Measurements from ENCODE around the gene MAD1L1.

DNA sequence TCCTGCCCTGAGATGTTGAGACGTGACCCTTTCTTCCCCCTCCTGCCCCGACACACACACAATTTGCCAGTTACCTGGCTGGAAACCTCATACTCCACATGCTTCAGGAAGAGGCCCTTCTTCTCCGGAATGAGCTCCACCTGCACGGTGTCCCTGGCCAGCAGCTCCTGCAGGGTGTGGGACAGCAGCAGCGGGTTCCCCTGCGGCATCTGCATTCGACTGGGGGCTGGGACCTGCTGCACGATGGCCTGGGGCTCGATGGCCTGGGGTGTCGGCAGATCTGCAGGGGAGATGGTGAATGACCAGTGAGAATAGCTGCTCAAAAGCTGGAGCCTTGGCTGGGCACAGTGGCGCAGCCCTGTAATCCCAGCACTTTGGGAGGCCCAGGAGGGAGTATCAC, 45.3 kb upstream of the MAD1L1 start:
- TF ChIP-seq RARB (CRISPR knock-in tag; IDR thresholded peaks at IDR 0.05) = no peak
- TF ChIP-seq, protein P1, sequence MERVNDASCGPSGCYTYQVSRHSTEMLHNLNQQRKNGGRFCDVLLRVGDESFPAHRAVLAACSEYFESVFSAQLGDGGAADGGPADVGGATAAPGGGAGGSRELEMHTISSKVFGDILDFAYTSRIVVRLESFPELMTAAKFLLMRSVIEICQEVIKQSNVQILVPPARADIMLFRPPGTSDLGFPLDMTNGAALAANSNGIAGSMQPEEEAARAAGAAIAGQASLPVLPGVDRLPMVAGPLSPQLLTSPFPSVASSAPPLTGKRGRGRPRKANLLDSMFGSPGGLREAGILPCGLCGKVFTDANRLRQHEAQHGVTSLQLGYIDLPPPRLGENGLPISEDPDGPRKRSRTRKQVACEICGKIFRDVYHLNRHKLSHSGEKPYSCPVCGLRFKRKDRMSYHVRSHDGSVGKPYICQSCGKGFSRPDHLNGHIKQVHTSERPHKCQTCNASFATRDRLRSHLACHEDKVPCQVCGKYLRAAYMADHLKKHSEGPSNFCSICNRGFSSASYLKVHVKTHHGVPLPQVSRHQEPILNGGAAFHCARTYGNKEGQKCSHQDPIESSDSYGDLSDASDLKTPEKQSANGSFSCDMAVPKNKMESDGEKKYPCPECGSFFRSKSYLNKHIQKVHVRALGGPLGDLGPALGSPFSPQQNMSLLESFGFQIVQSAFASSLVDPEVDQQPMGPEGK (CRISPR knock-in tag; IDR thresholded peaks at IDR 0.05; ENCODE audit: borderline replicate concordance) = no peak
- no peak for TF ChIP-seq TOX (CRISPR knock-in tag; IDR thresholded peaks at IDR 0.05; ENCODE audit: borderline replicate concordance)
- TF ChIP-seq SNAI2 (CRISPR knock-in tag; IDR thresholded peaks at IDR 0.05) = no peak
- TF ChIP-seq ZFP3 (CRISPR knock-in tag; IDR thresholded peaks at IDR 0.05) = no peak
- TF ChIP-seq, protein P2, sequence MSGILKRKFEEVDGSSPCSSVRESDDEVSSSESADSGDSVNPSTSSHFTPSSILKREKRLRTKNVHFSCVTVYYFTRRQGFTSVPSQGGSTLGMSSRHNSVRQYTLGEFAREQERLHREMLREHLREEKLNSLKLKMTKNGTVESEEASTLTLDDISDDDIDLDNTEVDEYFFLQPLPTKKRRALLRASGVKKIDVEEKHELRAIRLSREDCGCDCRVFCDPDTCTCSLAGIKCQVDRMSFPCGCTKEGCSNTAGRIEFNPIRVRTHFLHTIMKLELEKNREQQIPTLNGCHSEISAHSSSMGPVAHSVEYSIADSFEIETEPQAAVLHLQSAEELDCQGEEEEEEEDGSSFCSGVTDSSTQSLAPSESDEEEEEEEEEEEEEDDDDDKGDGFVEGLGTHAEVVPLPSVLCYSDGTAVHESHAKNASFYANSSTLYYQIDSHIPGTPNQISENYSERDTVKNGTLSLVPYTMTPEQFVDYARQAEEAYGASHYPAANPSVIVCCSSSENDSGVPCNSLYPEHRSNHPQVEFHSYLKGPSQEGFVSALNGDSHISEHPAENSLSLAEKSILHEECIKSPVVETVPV (CRISPR knock-in tag; IDR thresholded peaks at IDR 0.05) = no peak
- no peak for TF ChIP-seq PPARA (CRISPR knock-in tag; IDR thresholded peaks at IDR 0.05; ENCODE audit: borderline replicate concordance)
- TF ChIP-seq ZNF70 (CRISPR knock-in tag; IDR thresholded peaks at IDR 0.05) = no peak

All from SK-N-SH treated with all-trans-retinoic acid at 6 μM for 48 hours (cell line).